Naive thymus-derived CD4-positive, alpha-beta T cell (primary cell): Measurements from ENCODE around the gene ZCCHC14. TPM values are rescaled to one million over a fixed set of nuclear protein-coding genes. Genes with fewer than 3 reads are reported as not detected.

Experiments
- ATAC-seq: fragments of 150-1000 bp; cut with Tn5 transposase; 2 replicates; pipeline ENCODE4 v1.10.0; 2021; ENCODE audit warnings: mild to moderate bottlenecking, moderate library complexity
- CTCF ChIA-PET: fragments of 350-600 bp; sonication (Branson Sonifier 250); formaldehyde crosslinking; loops from one replicate; lab custom pipeline; 2021; ENCODE audit warnings: antibody characterized with exemption; lab: Charles Lee
- POLR2A ChIA-PET: fragments of 350-600 bp; sonication (Branson Sonifier 250); formaldehyde crosslinking; loops from one replicate; lab custom pipeline; 2021; ENCODE audit warnings: antibody characterized with exemption, inconsistent platforms; lab: Charles Lee
- DNase-seq, 9 donors: peaks; one replicate each; pipeline versions ENCODE4 v3.0.0 to v3.0.0-alpha.2; 2020 to 2022; ENCODE audit warnings: mixed read lengths in 1 of 9
- H3K27ac ChIP-seq: one replicate; pipeline ENCODE4 v1.7.0; 2013; ENCODE audit warnings: mild to moderate bottlenecking, low read depth, low read length, moderate library complexity
- H3K27me3 ChIP-seq, 2 donors: one replicate each; pipeline ENCODE4 v1.7.0; 2013; ENCODE audit warnings: low read length in 2 of 2, mild to moderate bottlenecking in 2 of 2, moderate library complexity in 2 of 2; ENCODE audit not compliant: control insufficient read depth in 2 of 2, insufficient read depth in 2 of 2
- H3K36me3 ChIP-seq, 3 experiments: 1 replicate in 2 of 3; 2 replicates in 1 of 3; pipeline ENCODE4 v1.7.0; 2013; ENCODE audit warnings: low read length in 3 of 3, mild to moderate bottlenecking in 3 of 3, moderate library complexity in 1 of 3; ENCODE audit not compliant: insufficient read depth in 3 of 3, control insufficient read depth in 2 of 3
- H3K4me1 ChIP-seq, 2 donors: one replicate each; pipeline ENCODE4 v1.7.0; 2013; ENCODE audit warnings: low read length in 2 of 2, mild to moderate bottlenecking in 2 of 2, moderate library complexity in 1 of 2; ENCODE audit not compliant: control insufficient read depth in 2 of 2, insufficient read depth in 2 of 2
- H3K4me3 ChIP-seq: 2 replicates; pipeline ENCODE4 v1.7.0; 2013; ENCODE audit warnings: mild to moderate bottlenecking, low read length
- H3K9me3 ChIP-seq, 3 experiments: 1 replicate in 2 of 3; 2 replicates in 1 of 3; pipeline ENCODE4 v1.7.0; 2013; ENCODE audit warnings: low read length in 3 of 3; ENCODE audit not compliant: control insufficient read depth in 2 of 3
- H3K27ac Mint-ChIP-seq, 9 donors: one replicate each; pipeline ENCODE4 v1.8.0; 2020 to 2022; ENCODE audit warnings: mixed read lengths in 9 of 9, mild to moderate bottlenecking in 8 of 9, moderate library complexity in 5 of 9, inconsistent platforms in 2 of 9
- H3K27me3 Mint-ChIP-seq, 5 donors: one replicate each; pipeline ENCODE4 v1.8.0; 2021 to 2022; ENCODE audit warnings: mixed read lengths in 5 of 5, mild to moderate bottlenecking in 1 of 5
- H3K36me3 Mint-ChIP-seq, 5 donors: one replicate each; pipeline ENCODE4 v1.8.0; 2020 to 2022; ENCODE audit warnings: mixed read lengths in 5 of 5, mild to moderate bottlenecking in 3 of 5, inconsistent platforms in 1 of 5
- H3K4me1 Mint-ChIP-seq, 7 donors: one replicate each; pipeline ENCODE4 v1.8.0; 2020 to 2022; ENCODE audit warnings: mixed read lengths in 7 of 7, mild to moderate bottlenecking in 3 of 7, inconsistent platforms in 1 of 7
- H3K4me3 Mint-ChIP-seq, 10 donors: one replicate each; pipeline ENCODE4 v1.8.0; 2020 to 2022; ENCODE audit warnings: mild to moderate bottlenecking in 10 of 10, mixed read lengths in 10 of 10, moderate library complexity in 6 of 10, inconsistent platforms in 2 of 10
- H3K9me3 Mint-ChIP-seq, 11 donors: one replicate each; pipeline ENCODE4 v1.8.0; 2020 to 2022; ENCODE audit warnings: mixed read lengths in 11 of 11, mild to moderate bottlenecking in 4 of 11, inconsistent platforms in 1 of 11, moderate library complexity in 1 of 11
- intact Hi-C, 2 donors: fragments of 100-400 bp; cut with micrococcal nuclease; formaldehyde crosslinking; loops; one replicate each; pipeline ENCODE4 v1.15.1; 2023
- polyA plus RNA-seq, 2 donors: library from polyadenylated mRNA; unstranded; fragments of 300-500 nt; fragmentation: Illumina TruSeq; gene quantifications; one replicate each; pipeline ENCODE4 v1.2.3, GENCODE V29; 2021
- total RNA-seq, 6 experiments: library from RNA in 5 of 6; stranded (reverse) in 5 of 6; gene quantifications; 1 replicate in 5 of 6; 2 replicates in 1 of 6; pipeline ENCODE4 v1.2.3 and lab custom pipeline; 2021 to 2026

Gene ZCCHC14
- total and polyA plus RNA-seq, 7 experiments from 2014 or later = 0.64 to 34.2 (median 18.3) TPM

DNA sequence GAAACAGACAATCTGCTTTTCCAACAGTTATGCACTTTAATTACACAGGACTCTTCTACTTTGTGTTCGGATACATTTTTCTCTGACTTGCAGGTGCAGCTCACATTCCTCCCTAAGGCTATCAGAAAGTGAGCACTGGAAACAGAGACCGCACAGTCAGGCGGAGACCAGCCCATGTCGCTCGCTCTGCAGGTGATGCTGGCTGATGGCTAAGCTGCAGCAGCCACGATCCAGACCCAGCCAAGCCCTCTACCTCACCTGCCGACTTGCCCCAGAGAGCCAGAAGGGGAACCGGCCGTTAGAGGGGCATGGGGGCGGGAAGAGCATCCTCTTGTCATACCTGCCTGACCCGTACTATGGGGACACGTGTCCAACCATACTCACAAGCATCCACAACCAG, 66.9 kb downstream of the ZCCHC14 start:
- intact Hi-C loops = no loop called here

GRCh38 chr16:87424266-87424665, 68.6 kb downstream of the ZCCHC14 start:
- Histone ChIP-seq H3K4me1 (no peaks in the 10 kb centered on the region), H3K36me3 (peaks cover 0 to 58% (median 4%) of the 10 kb centered on the region in 3 experiments), H3K4me3 (no peak overlapping the region), H3K9me3 (no peaks in the 10 kb centered on the region), H3K27me3 (no peaks in the 10 kb centered on the region), H3K27ac (no peak overlapping the region)
- H3K36me3 Mint-ChIP-seq = peaks cover 0 to 48% (median 9%) of the 10 kb centered on the region in 5 donors
- no peak for ATAC-seq
- ChIA-PET POLR2A (no interaction called here), CTCF (no interaction called here)
- no peak overlapping the region for H3K4me3 Mint-ChIP-seq
- H3K27me3 Mint-ChIP-seq = no peaks in the 10 kb centered on the region
- H3K4me1 Mint-ChIP-seq = peaks cover 0 to 14% (median 3%) of the 10 kb centered on the region in 7 donors
- intact Hi-C loops = no loop called here
- H3K27ac Mint-ChIP-seq = peak overlapping the region in 1 of 9 donors; percentile 73
- no peaks in the 10 kb centered on the region for H3K9me3 Mint-ChIP-seq
- no peak for DNase-seq

More for the DNA sequence above, 66.9 kb downstream of the ZCCHC14 start:
- Mint-ChIP-seq H3K9me3 (no peaks in the 10 kb centered on the region), H3K36me3 (peaks cover 0 to 45% (median 9%) of the 10 kb centered on the region in 5 donors), H3K27ac (no peak overlapping the region), H3K27me3 (no peaks in the 10 kb centered on the region), H3K4me3 (no peak overlapping the region), H3K4me1 (peaks cover 0 to 14% (median 3%) of the 10 kb centered on the region in 7 donors)
- no peaks in the 10 kb centered on the region for H3K4me1 ChIP-seq
- ChIA-PET POLR2A (interaction anchor here (1.4 kb wide), 1 partner anchor 11 kb away, joined by 3 read pairs; no protein-coding TSS in a partner anchor), CTCF (no interaction called here)
- no peak overlapping the region for H3K4me3 ChIP-seq
- H3K27me3 ChIP-seq = no peaks in the 10 kb centered on the region
- no peaks in the 10 kb centered on the region for H3K9me3 ChIP-seq
- DNase-seq (no peak), ATAC-seq (no peak)
- H3K36me3 ChIP-seq = peaks cover 0 to 44% (median 4%) of the 10 kb centered on the region in 3 experiments
- H3K27ac ChIP-seq = no peak overlapping the region

GRCh38 chr16:87423429-87423828, 69.4 kb downstream of the ZCCHC14 start:
- no peak overlapping the region for H3K27ac ChIP-seq
- POLR2A ChIA-PET = interaction anchor here (0.9 kb wide), 1 partner anchor 9 kb away, joined by 4 read pairs; no protein-coding TSS in a partner anchor
- ATAC-seq = no peak
- Mint-ChIP-seq H3K27me3 (no peaks in the 10 kb centered on the region), H3K36me3 (peaks cover 0 to 45% (median 9%) of the 10 kb centered on the region in 5 donors), H3K4me1 (peaks cover 0 to 14% (median 3%) of the 10 kb centered on the region in 7 donors), H3K4me3 (no peak overlapping the region), H3K9me3 (no peaks in the 10 kb centered on the region), H3K27ac (no peak overlapping the region)
- H3K4me1 ChIP-seq = no peaks in the 10 kb centered on the region
- CTCF ChIA-PET = no interaction called here
- no peaks in the 10 kb centered on the region for H3K9me3 ChIP-seq
- no peak overlapping the region for H3K4me3 ChIP-seq
- H3K27me3 ChIP-seq = no peaks in the 10 kb centered on the region
- DNase-seq = no peak
- intact Hi-C loops = no loop called here
- peaks cover 0 to 60% (median 4%) of the 10 kb centered on the region in 3 experiments for H3K36me3 ChIP-seq

GRCh38 chr16:87422106-87422505, 70.7 kb downstream of the ZCCHC14 start:
- Histone ChIP-seq H3K9me3 (no peaks in the 10 kb centered on the region), H3K4me3 (no peak overlapping the region), H3K4me1 (no peaks in the 10 kb centered on the region), H3K36me3 (peaks cover 0 to 69% (median 4%) of the 10 kb centered on the region in 3 experiments), H3K27me3 (no peaks in the 10 kb centered on the region), H3K27ac (no peak overlapping the region)
- peak overlapping the region in 1 of 9 donors; percentile 36 for H3K27ac Mint-ChIP-seq
- H3K4me1 Mint-ChIP-seq = peaks cover 0 to 14% (median 3%) of the 10 kb centered on the region in 7 donors
- H3K36me3 Mint-ChIP-seq = peaks cover 0 to 46% (median 9%) of the 10 kb centered on the region in 5 donors
- POLR2A ChIA-PET = interaction anchor here (0.8 kb wide), 1 partner anchor 9 kb away, joined by 3 read pairs; no protein-coding TSS in a partner anchor
- no peak for ATAC-seq
- CTCF ChIA-PET = interaction anchor here (0.6 kb wide), 1 partner anchor 129 kb away, joined by 3 read pairs; no protein-coding TSS in a partner anchor
- no peak for DNase-seq
- H3K4me3 Mint-ChIP-seq = no peak overlapping the region
- intact Hi-C loops = no loop called here
- no peaks in the 10 kb centered on the region for H3K27me3 Mint-ChIP-seq
- no peaks in the 10 kb centered on the region for H3K9me3 Mint-ChIP-seq

- ChIA-PET POLR2A (no interaction called here), CTCF (interaction anchor here (0.6 to 1.0 kb wide), 3 partner anchors 25 to 215 kb away, joined by 3 to 4 read pairs (median 4); no protein-coding TSS in a partner anchor)
- no peaks in the 10 kb centered on the region for H3K27me3 ChIP-seq
- peaks cover 0 to 45% (median 9%) of the 10 kb centered on the region in 5 donors for H3K36me3 Mint-ChIP-seq
- DNase-seq (no peak), ATAC-seq (no peak)
- peaks cover 0 to 12% (median 0%) of the 10 kb centered on the region in 7 donors for H3K4me1 Mint-ChIP-seq
- no peak overlapping the region for H3K4me3 Mint-ChIP-seq
- H3K9me3 ChIP-seq = no peaks in the 10 kb centered on the region
- peaks cover 0 to 74% (median 4%) of the 10 kb centered on the region in 3 experiments for H3K36me3 ChIP-seq
- intact Hi-C loops = no loop called here
- H3K27me3 Mint-ChIP-seq = no peaks in the 10 kb centered on the region
- peak overlapping the region in 1 of 9 donors; percentile 36 for H3K27ac Mint-ChIP-seq
- no peaks in the 10 kb centered on the region for H3K4me1 ChIP-seq
- no peak overlapping the region for H3K27ac ChIP-seq
- no peaks in the 10 kb centered on the region for H3K9me3 Mint-ChIP-seq
- no peak overlapping the region for H3K4me3 ChIP-seq
Measured at GRCh38 chr16:87421003-87421912, 71.6 kb downstream of the ZCCHC14 start.

DNA sequence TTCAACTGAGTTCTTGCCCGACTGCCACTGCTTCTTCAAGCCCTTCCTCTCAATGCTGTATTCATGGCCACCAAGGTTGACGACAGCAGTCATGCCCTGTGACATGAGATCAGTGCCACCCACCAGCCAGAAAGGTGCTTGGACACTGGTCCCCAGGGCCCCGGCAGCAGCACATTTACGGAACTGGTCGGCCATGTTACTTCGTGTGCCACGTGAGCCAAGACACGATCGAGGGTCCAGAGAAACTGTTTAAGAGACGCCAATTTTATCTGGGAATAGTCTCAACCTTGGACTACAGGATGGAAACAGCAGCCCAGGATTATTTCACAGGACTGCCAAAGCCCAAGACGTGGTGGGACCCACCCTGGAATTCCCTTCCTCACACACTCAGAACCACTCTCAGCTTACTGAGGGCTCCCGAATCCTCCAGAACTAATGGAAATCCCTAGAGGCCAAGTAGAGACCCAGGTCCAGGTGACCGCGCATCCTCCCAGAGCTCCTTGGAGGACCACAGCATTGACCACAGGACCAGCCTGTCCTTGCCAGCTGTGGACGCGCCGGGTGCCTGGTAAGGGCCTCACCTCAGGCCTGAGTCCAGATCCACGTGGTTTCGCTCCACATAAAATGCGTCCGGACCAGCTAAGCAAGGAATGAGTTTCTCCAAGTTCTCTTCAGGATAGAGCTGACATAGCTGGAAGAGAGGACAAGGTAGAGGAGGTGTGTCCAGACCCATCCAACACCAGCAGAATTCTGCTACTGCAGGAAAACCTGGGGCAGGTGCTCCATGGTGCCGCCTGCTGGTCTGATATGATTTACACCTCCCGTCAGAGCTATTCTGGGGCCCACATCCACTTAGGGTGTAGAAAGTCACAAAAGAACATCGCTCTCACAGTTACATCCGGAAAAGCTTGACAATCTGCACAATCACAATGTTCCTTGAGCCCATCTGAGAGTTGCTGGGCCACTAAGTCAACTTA, 72.5 kb downstream of the ZCCHC14 start:
- Mint-ChIP-seq H3K27ac (no peak overlapping the region), H3K4me3 (no peak overlapping the region), H3K9me3 (no peaks in the 10 kb centered on the region), H3K36me3 (peaks cover 0 to 48% (median 6%) of the 10 kb centered on the region in 5 donors), H3K4me1 (peaks cover 0 to 8% (median 0%) of the 10 kb centered on the region in 7 donors), H3K27me3 (no peaks in the 10 kb centered on the region)
- no peaks in the 10 kb centered on the region for H3K4me1 ChIP-seq
- intact Hi-C loops = no loop called here
- no peak overlapping the region for H3K27ac ChIP-seq
- no peaks in the 10 kb centered on the region for H3K27me3 ChIP-seq
- peaks cover 0 to 81% (median 4%) of the 10 kb centered on the region in 3 experiments for H3K36me3 ChIP-seq
- ChIA-PET POLR2A (no interaction called here), CTCF (interaction anchor here (0.6 to 1.0 kb wide), 4 partner anchors 24 to 216 kb away, joined by 3 to 4 read pairs (median 4); no protein-coding TSS in a partner anchor)
- H3K4me3 ChIP-seq = no peak overlapping the region
- no peak for DNase-seq
- ATAC-seq = no peak
- no peaks in the 10 kb centered on the region for H3K9me3 ChIP-seq
